EL (cell line): ENCODE data around the gene MCEMP1.

Experiments used
- DNase-seq: peaks from one replicate; pipeline ENCODE4 v3.0.0-alpha.2; 2016

The MCEMP1 gene

GRCh38 chr19:7676854-7677253 is at the start of gene MCEMP1:
TSS of gene MCEMP1 (plus strand) at chr19:7677090. CDS start at chr19:7677121, 31 bp downstream.
- DNase-seq: no peak

GRCh38 chr19:7627166-7627565 is 49.7 kb upstream of the MCEMP1 start:
- no peak for DNase-seq

GRCh38 chr19:7628589-7629311 is 48.1 kb upstream of the MCEMP1 start:
- DNase-seq: no peak

- DNase-seq: peak; percentile 99
Measured at GRCh38 chr19:7629347-7630054, 47.4 kb upstream of the MCEMP1 start, which contains the start of the genes PET100 and XAB2. TSS of gene PET100 (plus strand) at chr19:7629793. CDS start at chr19:7629834, 41 bp downstream. TSS of gene XAB2 (minus strand) at chr19:7629545. CDS start at chr19:7629527, 18 bp downstream.

- DNase-seq: no peak
Measured at GRCh38 chr19:7631577-7631976, 45.3 kb upstream of the MCEMP1 start.

GRCh38 chr19:7632340-7633203 is 44.3 kb upstream of the MCEMP1 start:
- no peak for DNase-seq

- no peak for DNase-seq
Measured at GRCh38 chr19:7633698-7634097, 43.2 kb upstream of the MCEMP1 start, which contains the start of gene PCP2. TSS of gene PCP2 (minus strand) at chr19:7633719. CDS start at chr19:7633457, 262 bp downstream.

- DNase-seq: no peak
Measured at GRCh38 chr19:7635670-7636069, 41.2 kb upstream of the MCEMP1 start.

GRCh38 chr19:7636317-7636690 is 40.6 kb upstream of the MCEMP1 start:
- no peak for DNase-seq

- DNase-seq: peak; percentile 38
Measured at GRCh38 chr19:7636691-7637373, 40.1 kb upstream of the MCEMP1 start, which contains the start of gene STXBP2. TSS of gene STXBP2 (plus strand) at chr19:7637110. CDS start at chr19:7637150, 40 bp downstream.

GRCh38 chr19:7637374-7638256 is 39.3 kb upstream of the MCEMP1 start:
- no peak for DNase-seq

GRCh38 chr19:7638802-7639465 is 38.0 kb upstream of the MCEMP1 start:
- DNase-seq: no peak

- DNase-seq: no peak
Measured at GRCh38 chr19:7639863-7640348, 37.0 kb upstream of the MCEMP1 start.

- DNase-seq: no peak
Measured at GRCh38 chr19:7640803-7641202, 36.1 kb upstream of the MCEMP1 start.

GRCh38 chr19:7641290-7642276 is 35.3 kb upstream of the MCEMP1 start:
- no peak for DNase-seq

- no peak for DNase-seq
Measured at GRCh38 chr19:7642295-7643030, 34.4 kb upstream of the MCEMP1 start.

GRCh38 chr19:7643031-7643415 is 33.9 kb upstream of the MCEMP1 start:
- DNase-seq: no peak
